A673 (cell line): Measurements from ENCODE around the gene FBN1. TPM values are rescaled to one million over a fixed set of nuclear protein-coding genes. Genes with fewer than 3 reads are reported as not detected.

Experiments used
- BruUV-seq: library from RNA; stranded (reverse); fragments of 400-500 nt; replicated peaks from 2 replicates; lab custom pipeline; 2021; lab: Mats Ljungman, UMichigan
- CTCF ChIA-PET: fragments of 300-600 bp; sonication (Branson Sonifier 250); formaldehyde crosslinking; loops from one replicate; lab custom pipeline; 2022; ENCODE audit warnings: antibody characterized with exemption; lab: Charles Lee
- POLR2A ChIA-PET: fragments of 300-600 bp; sonication (Branson Sonifier 250); formaldehyde crosslinking; loops from one replicate; lab custom pipeline; 2022; ENCODE audit warnings: antibody characterized with exemption; ENCODE audit not compliant: low non-redundant PET; lab: Charles Lee
- DNase-seq: peaks from one replicate; pipeline ENCODE4 v3.0.0-alpha.2; 2015; ENCODE audit warnings: low spot score
- H3K27ac ChIP-seq: fragments of 200-600 bp; sonication (generic); 2 replicates; pipeline ENCODE4 v1.5.1; 2016; ENCODE audit warnings: mixed run types, low read depth, mild to moderate bottlenecking, mixed read lengths, antibody characterized with exemption, low read length; ENCODE audit not compliant: poor library complexity, severe bottlenecking
- H3K27me3 ChIP-seq: fragments of 200-600 bp; sonication (generic); replicated peaks from 2 replicates; pipeline ENCODE4 v1.6.1; 2017; ENCODE audit warnings: mixed run types, low read depth, mild to moderate bottlenecking, mixed read lengths, antibody characterized with exemption, low read length; ENCODE audit not compliant: insufficient read depth, poor library complexity
- H3K36me3 ChIP-seq: fragments of 200-600 bp; sonication (generic); 2 replicates; pipeline ENCODE4 v1.6.1; 2016; ENCODE audit warnings: mixed run types, mild to moderate bottlenecking, mixed read lengths, antibody characterized with exemption, low read length; ENCODE audit not compliant: insufficient read depth, poor library complexity, severe bottlenecking
- H3K4me1 ChIP-seq: fragments of 200-600 bp; sonication (generic); 2 replicates; pipeline ENCODE4 v1.6.1; 2017; ENCODE audit warnings: mixed run types, mild to moderate bottlenecking, mixed read lengths, antibody characterized with exemption, low read length; ENCODE audit not compliant: insufficient read depth, poor library complexity, severe bottlenecking
- H3K4me3 ChIP-seq: fragments of 200-600 bp; sonication (generic); 2 replicates; pipeline ENCODE4 v1.5.1; 2016; ENCODE audit warnings: low read depth, mixed run types, mild to moderate bottlenecking, mixed read lengths, low read length; ENCODE audit not compliant: poor library complexity, severe bottlenecking
- H3K9me3 ChIP-seq: fragments of 200-600 bp; sonication (generic); 2 replicates; pipeline ENCODE4 v1.6.1; 2016; ENCODE audit warnings: mixed run types, low read depth, mild to moderate bottlenecking, mixed read lengths, antibody characterized with exemption, low read length; ENCODE audit not compliant: poor library complexity, severe bottlenecking
- CTCF ChIP-seq: fragments of 300-800, 200-600 bp; sonication (generic); conservative IDR thresholded peaks from 2 replicates; pipeline ENCODE4 v1.5.1; 2017; ENCODE audit warnings: low read depth, mild to moderate bottlenecking, antibody characterized with exemption, low read length, moderate library complexity, mixed read lengths
- EZH2 ChIP-seq: fragments of 200-600 bp; sonication (generic); IDR thresholded peaks from 2 replicates; pipeline ENCODE4 v1.6.1; 2017; ENCODE audit warnings: borderline replicate concordance, low read depth, mild to moderate bottlenecking, mixed read lengths, antibody characterized with exemption, low read length; ENCODE audit not compliant: poor library complexity, severe bottlenecking
- intact Hi-C: fragments of 100-400 bp; cut with micrococcal nuclease; formaldehyde crosslinking; loops from one replicate; pipeline ENCODE4 v1.10.0; 2022; ENCODE audit not compliant: unreplicated experiment
- total RNA-seq: library from RNA; stranded (reverse); gene quantifications from 2 replicates; pipeline ENCODE4 v1.2.3, GENCODE V29; 2021

The FBN1 gene
- total RNA-seq, 1 experiment from 2014 or later: 25.4 TPM

GRCh38 chr15:48451736-48452135, 193.8 kb downstream of the FBN1 start:
- TF ChIP-seq EZH2: no peak
- TF ChIP-seq CTCF: no peak
- H3K4me3 ChIP-seq: no peak overlapping the region
- no peak overlapping the region for H3K27ac ChIP-seq
- CTCF ChIA-PET: no interaction called here
- H3K36me3 ChIP-seq: no peaks in the 10 kb centered on the region
- no peaks in the 10 kb centered on the region for H3K27me3 ChIP-seq
- intact Hi-C loops: no loop called here
- H3K9me3 ChIP-seq: no peaks in the 10 kb centered on the region
- H3K4me1 ChIP-seq: peaks cover 3% of the 10 kb centered on the region
- no TSS peak for BruUV-seq
- POLR2A ChIA-PET: no interaction called here
- DNase-seq: no peak

GRCh38 chr15:48451241-48451640, 194.3 kb downstream of the FBN1 start:
- no TSS peak for BruUV-seq
- no peaks in the 10 kb centered on the region for H3K27me3 ChIP-seq
- TF ChIP-seq CTCF: no peak
- TF ChIP-seq EZH2: no peak
- no peak for DNase-seq
- intact Hi-C loops: no loop called here
- no peak overlapping the region for H3K27ac ChIP-seq
- H3K4me3 ChIP-seq: no peak overlapping the region
- ChIA-PET POLR2A (no interaction called here), CTCF (no interaction called here)
- peaks cover 3% of the 10 kb centered on the region for H3K4me1 ChIP-seq
- H3K9me3 ChIP-seq: no peaks in the 10 kb centered on the region
- no peaks in the 10 kb centered on the region for H3K36me3 ChIP-seq

- H3K4me1 ChIP-seq: peaks cover 3% of the 10 kb centered on the region
- CTCF ChIA-PET: no interaction called here
- no peak for DNase-seq
- H3K27ac ChIP-seq: no peak overlapping the region
- TF ChIP-seq EZH2 (no peak), CTCF (no peak)
- intact Hi-C loops: no loop called here
- H3K9me3 ChIP-seq: no peaks in the 10 kb centered on the region
- no TSS peak for BruUV-seq
- no peaks in the 10 kb centered on the region for H3K27me3 ChIP-seq
- H3K36me3 ChIP-seq: no peaks in the 10 kb centered on the region
- H3K4me3 ChIP-seq: no peak overlapping the region
- POLR2A ChIA-PET: no interaction called here
Measured at GRCh38 chr15:48449734-48450133, 195.8 kb downstream of the FBN1 start.
